B cell (primary cell): ENCODE data around the gene INO80C. TPM values are rescaled to one million over a fixed set of nuclear protein-coding genes. Genes with fewer than 3 reads are reported as not detected.

Experiments
- ATAC-seq: fragments of 200-7000 bp; cut with Tn5 transposase; one replicate; pipeline ENCODE4 v1.10.0; 2021; ENCODE audit warnings: low read depth, mild to moderate bottlenecking, moderate number of reproducible peaks, moderate library complexity
- CTCF ChIA-PET: fragments of 350-600 bp; sonication (Branson Sonifier 250); formaldehyde crosslinking; loops from one replicate; lab custom pipeline; 2021; ENCODE audit warnings: antibody characterized with exemption, inconsistent platforms; lab: Charles Lee
- POLR2A ChIA-PET: fragments of 350-600 bp; sonication (Branson Sonifier 250); formaldehyde crosslinking; loops from one replicate; lab custom pipeline; 2021; ENCODE audit warnings: antibody characterized with exemption; lab: Charles Lee
- DNase-seq: peaks from one replicate; pipeline ENCODE4 v3.0.0; 2013
- H2AFZ ChIP-seq: 2 replicates; pipeline ENCODE4 v1.6.1; 2012; ENCODE audit warnings: mild to moderate bottlenecking, low read depth, low read length; ENCODE audit not compliant: insufficient read depth, poor library complexity, severe bottlenecking
- H3K27ac ChIP-seq, 2 donors: 1 replicate in 1 of 2; 2 replicates in 1 of 2; pipeline ENCODE4 v1.5.1; 2012 to 2013; ENCODE audit warnings: low read length in 2 of 2, mild to moderate bottlenecking in 2 of 2, moderate library complexity in 1 of 2
- H3K27me3 ChIP-seq, 4 experiments: fragments of 200-600 bp in 1 of 4; sonication (generic) in 1 of 4; replicated peaks in 1 of 4; 1 replicate in 2 of 4; 2 replicates in 2 of 4; pipeline versions ENCODE4 v1.6.1 to v1.7.0; 2013 to 2016; ENCODE audit warnings: low read length in 3 of 4, mild to moderate bottlenecking in 2 of 4, mixed read lengths in 1 of 4, moderate library complexity in 1 of 4; ENCODE audit not compliant: insufficient read depth in 4 of 4, control insufficient read depth in 3 of 4; ENCODE audit errors: control extremely low read depth in 1 of 4
- H3K36me3 ChIP-seq, 2 experiments: replicated peaks in 1 of 2; 1 replicate in 1 of 2; 2 replicates in 1 of 2; pipeline versions ENCODE4 v1.6.1 to v1.7.1; 2013; ENCODE audit warnings: low read length in 1 of 2; ENCODE audit not compliant: insufficient read depth in 2 of 2, control insufficient read depth in 1 of 2; ENCODE audit errors: control extremely low read depth in 1 of 2, extremely low read depth in 1 of 2
- H3K4me1 ChIP-seq, 2 donors: fragments of 200-600 bp in 1 of 2; sonication (generic) in 1 of 2; 1 replicate in 1 of 2; 2 replicates in 1 of 2; pipeline versions ENCODE4 v1.5.1 to v1.6.1; 2013 to 2017; ENCODE audit warnings: low read length in 2 of 2; ENCODE audit not compliant: control insufficient read depth in 2 of 2, insufficient read depth in 2 of 2
- H3K4me2 ChIP-seq: replicated peaks from 2 replicates; pipeline ENCODE3; 2012; ENCODE audit warnings: mild to moderate bottlenecking, low read depth, low read length; ENCODE audit not compliant: poor library complexity, severe bottlenecking
- H3K4me3 ChIP-seq, 5 experiments: fragments of 200-600 bp in 1 of 5; sonication (generic) in 1 of 5; 1 replicate in 3 of 5; 2 replicates in 2 of 5; pipeline versions ENCODE4 v1.5.1 to v1.7.0; 2011 to 2016; ENCODE audit warnings: low read length in 4 of 5, mild to moderate bottlenecking in 4 of 5, low read depth in 2 of 5, control low read depth in 1 of 5, moderate library complexity in 1 of 5; ENCODE audit not compliant: insufficient read depth in 1 of 5; ENCODE audit errors: control extremely low read depth in 1 of 5, extremely low read depth in 1 of 5
- H3K79me2 ChIP-seq: fragments of 200-600 bp; sonication (generic); one replicate; pipeline ENCODE4 v1.6.0; 2016; ENCODE audit warnings: low read length; ENCODE audit not compliant: control insufficient read depth, insufficient read depth
- H3K9ac ChIP-seq: fragments of 200-600 bp; sonication (generic); 2 replicates; pipeline ENCODE4 v1.6.1; 2017; ENCODE audit warnings: mild to moderate bottlenecking, low read length, moderate library complexity
- H3K9me3 ChIP-seq, 3 donors: one replicate each; pipeline versions ENCODE4 v1.6.1 to v1.7.1; 2013; ENCODE audit warnings: low read length in 2 of 3; ENCODE audit not compliant: control insufficient read depth in 2 of 3, insufficient read depth in 1 of 3; ENCODE audit errors: control extremely low read depth in 1 of 3
- H4K20me1 ChIP-seq: 2 replicates; pipeline ENCODE4 v1.6.0; 2012; ENCODE audit warnings: mild to moderate bottlenecking, low read length; ENCODE audit not compliant: insufficient read depth, control insufficient read depth, poor library complexity, severe bottlenecking
- H3K27ac Mint-ChIP-seq: one replicate; pipeline ENCODE4 v1.8.0; 2021; ENCODE audit warnings: mixed read lengths
- H3K27me3 Mint-ChIP-seq: one replicate; pipeline ENCODE4 v1.8.0; 2021; ENCODE audit warnings: mixed read lengths
- H3K4me1 Mint-ChIP-seq: one replicate; pipeline ENCODE4 v1.8.0; 2021; ENCODE audit warnings: mixed read lengths
- H3K4me3 Mint-ChIP-seq: one replicate; pipeline ENCODE4 v1.8.0; 2021; ENCODE audit warnings: mixed read lengths
- H3K9me3 Mint-ChIP-seq: one replicate; pipeline ENCODE4 v1.8.0; 2022; ENCODE audit warnings: mixed read lengths; ENCODE audit not compliant: insufficient read depth
- EZH2 ChIP-seq: IDR thresholded peaks from 2 replicates; pipeline ENCODE4 v1.6.1; 2012; ENCODE audit warnings: borderline replicate concordance, low read depth, mild to moderate bottlenecking, moderate library complexity, low read length; ENCODE audit not compliant: insufficient read depth, poor library complexity, severe bottlenecking
- WGBS: methylation state at CpG from one replicate; pipeline ENCODE4 v1.1.5; 2013; ENCODE audit warnings: missing lambda C conversion rate; ENCODE audit not compliant: insufficient coverage; 5-methylcytosine and 5-hydroxymethylcytosine counted together
- intact Hi-C: fragments of 100-400 bp; cut with micrococcal nuclease; formaldehyde crosslinking; loops from one replicate; pipeline ENCODE4 v1.10.0; 2022
- polyA plus RNA-seq: library from polyadenylated mRNA; depleted of rRNA; stranded (reverse); fragments of >200 nt; gene quantifications from 2 replicates; pipeline ENCODE4 v1.2.3, GENCODE V29; 2012
- total RNA-seq, 2 donors: library from RNA; stranded (reverse); fragments of 120-200 nt in 1 of 2; gene quantifications; 1 replicate in 1 of 2; 2 replicates in 1 of 2; pipeline versions ENCODE4 v1.2.3 to v1.2.4, GENCODE V29; 2013 to 2022
- TF ChIP-seq, protein P1 (sequence below): fragments of 200-600 bp; IDR thresholded peaks from one replicate; pipeline ENCODE4 v1.8.0; 2022; ENCODE audit warnings: antibody characterized with exemption, mild to moderate bottlenecking

Gene INO80C
- total and polyA plus RNA-seq, 2 donors (not counting 1 experiment from before 2014, with no cell fraction given), result 18.2 to 37.9 TPM

DNA sequence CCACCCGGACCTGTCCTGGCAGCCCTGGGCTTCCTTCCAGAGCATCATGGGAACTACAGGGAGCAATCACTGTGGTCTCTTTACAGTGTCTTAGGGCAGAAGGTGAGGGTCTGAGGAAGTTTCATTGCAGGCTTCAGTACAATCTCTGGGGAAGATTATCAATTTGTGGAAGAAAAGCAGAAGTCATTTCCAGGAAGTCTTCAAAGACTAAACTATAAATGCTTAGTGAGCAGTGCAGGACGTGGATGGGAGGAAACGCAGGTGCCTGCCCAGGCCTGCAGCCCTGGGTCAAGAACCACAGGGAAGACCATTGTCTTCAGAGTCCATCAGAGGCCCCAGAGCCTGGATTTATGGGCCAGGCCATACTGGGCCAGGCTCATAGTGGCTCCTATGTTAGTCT, 54.3 kb downstream of the INO80C start:
- Histone ChIP-seq H3K27me3 (no peaks in the 10 kb centered on the region), H3K4me1 (peaks cover 11 to 14% of the 10 kb centered on the region in 2 donors), H3K9ac (no peak overlapping the region), H4K20me1 (no peaks in the 10 kb centered on the region), H3K4me2 (peak overlapping the region; percentile 20), H3K4me3 (no peak overlapping the region), H3K9me3 (no peaks in the 10 kb centered on the region), H3K27ac (no peak overlapping the region), H2AFZ (peak overlapping the region; percentile 40), H3K36me3 (no peaks in the 10 kb centered on the region), H3K79me2 (no peaks in the 10 kb centered on the region)
- Mint-ChIP-seq H3K9me3 (no peaks in the 10 kb centered on the region), H3K4me3 (no peak overlapping the region), H3K27me3 (no peaks in the 10 kb centered on the region), H3K27ac (no peak overlapping the region), H3K4me1 (peaks cover 13% of the 10 kb centered on the region)
- WGBS, result 29% methylated on average over 3 of the region's 3 CpGs
- CTCF ChIA-PET, result no interaction called here
- ATAC-seq (no peak), DNase-seq (no peak)
- no peak for TF ChIP-seq EZH2
- TF ChIP-seq, protein P1, sequence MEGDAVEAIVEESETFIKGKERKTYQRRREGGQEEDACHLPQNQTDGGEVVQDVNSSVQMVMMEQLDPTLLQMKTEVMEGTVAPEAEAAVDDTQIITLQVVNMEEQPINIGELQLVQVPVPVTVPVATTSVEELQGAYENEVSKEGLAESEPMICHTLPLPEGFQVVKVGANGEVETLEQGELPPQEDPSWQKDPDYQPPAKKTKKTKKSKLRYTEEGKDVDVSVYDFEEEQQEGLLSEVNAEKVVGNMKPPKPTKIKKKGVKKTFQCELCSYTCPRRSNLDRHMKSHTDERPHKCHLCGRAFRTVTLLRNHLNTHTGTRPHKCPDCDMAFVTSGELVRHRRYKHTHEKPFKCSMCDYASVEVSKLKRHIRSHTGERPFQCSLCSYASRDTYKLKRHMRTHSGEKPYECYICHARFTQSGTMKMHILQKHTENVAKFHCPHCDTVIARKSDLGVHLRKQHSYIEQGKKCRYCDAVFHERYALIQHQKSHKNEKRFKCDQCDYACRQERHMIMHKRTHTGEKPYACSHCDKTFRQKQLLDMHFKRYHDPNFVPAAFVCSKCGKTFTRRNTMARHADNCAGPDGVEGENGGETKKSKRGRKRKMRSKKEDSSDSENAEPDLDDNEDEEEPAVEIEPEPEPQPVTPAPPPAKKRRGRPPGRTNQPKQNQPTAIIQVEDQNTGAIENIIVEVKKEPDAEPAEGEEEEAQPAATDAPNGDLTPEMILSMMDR, result no peak
- intact Hi-C loops, result no loop called here
- POLR2A ChIA-PET, result no interaction called here

DNA sequence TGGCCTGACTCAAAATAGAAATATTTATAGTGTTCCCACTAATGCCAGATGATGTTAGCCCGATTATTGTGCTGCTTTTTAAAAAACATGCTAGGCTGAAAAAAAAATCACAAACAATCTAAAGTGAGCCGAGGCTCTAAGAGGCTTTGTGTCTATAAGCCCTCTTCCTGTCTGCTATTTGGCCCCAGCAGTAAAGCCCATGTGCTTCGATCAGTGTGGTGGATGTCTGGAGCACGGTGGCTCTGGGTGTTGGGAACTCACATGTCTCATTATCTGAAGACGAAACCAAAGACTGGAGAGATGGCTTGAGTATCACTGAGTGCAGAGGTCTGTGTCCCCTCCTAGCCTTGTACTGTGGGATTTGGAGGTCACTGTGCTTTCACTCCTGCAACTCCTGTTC, 55.1 kb downstream of the INO80C start:
- Mint-ChIP-seq H3K27ac (no peak overlapping the region), H3K4me1 (peaks cover 13% of the 10 kb centered on the region), H3K27me3 (no peaks in the 10 kb centered on the region), H3K4me3 (no peak overlapping the region), H3K9me3 (no peaks in the 10 kb centered on the region)
- Histone ChIP-seq H3K9me3 (no peaks in the 10 kb centered on the region), H4K20me1 (no peaks in the 10 kb centered on the region), H3K36me3 (no peaks in the 10 kb centered on the region), H3K4me3 (no peak overlapping the region), H2AFZ (no peak overlapping the region), H3K79me2 (no peaks in the 10 kb centered on the region), H3K27me3 (no peaks in the 10 kb centered on the region), H3K4me2 (no peak overlapping the region), H3K27ac (no peak overlapping the region), H3K9ac (no peak overlapping the region), H3K4me1 (peaks cover 11 to 14% of the 10 kb centered on the region in 2 donors)
- intact Hi-C loops, result no loop called here
- ATAC-seq (no peak), DNase-seq (no peak)
- TF ChIP-seq, protein P1, result no peak
- TF ChIP-seq EZH2, result no peak
- POLR2A ChIA-PET, result no interaction called here
- CTCF ChIA-PET, result no interaction called here
- WGBS, result 94% methylated on average over 5 of the region's 5 CpGs
